Medulla oblongata (tissue), 1 donor: Measurements from ENCODE around the gene TMEM184C.

Experiments
- DNase-seq: peaks from one replicate; pipeline ENCODE4 v3.0.0-alpha.2; 2015; ENCODE audit errors: extremely low spot score

TMEM184C gene

GRCh38 chr4:147599769-147600168, 17.4 kb upstream of the TMEM184C start:
- DNase-seq = no peak

GRCh38 chr4:147605499-147605898, 11.7 kb upstream of the TMEM184C start:
- no peak for DNase-seq

GRCh38 chr4:147607471-147607870, 9.7 kb upstream of the TMEM184C start:
- no peak for DNase-seq

GRCh38 chr4:147610686-147611085, 6.5 kb upstream of the TMEM184C start:
- no peak for DNase-seq

- no peak for DNase-seq
These were observed 386 bp upstream of the TMEM184C start for GRCh38 chr4:147616849-147617172.

- DNase-seq = peak; percentile 13
These were observed 869 bp downstream of the TMEM184C start for GRCh38 chr4:147617841-147618691.

GRCh38 chr4:147620315-147620714, 3.1 kb downstream of the TMEM184C start:
- DNase-seq = no peak

GRCh38 chr4:147625733-147626132, 8.5 kb downstream of the TMEM184C start:
- DNase-seq = no peak

- no peak for DNase-seq
These were observed 9.7 kb downstream of the TMEM184C start for GRCh38 chr4:147626903-147627302.

GRCh38 chr4:147628415-147628814, 11.2 kb downstream of the TMEM184C start:
- DNase-seq = no peak

GRCh38 chr4:147629783-147630730, 12.9 kb downstream of the TMEM184C start:
- DNase-seq = no peak

GRCh38 chr4:147633113-147633512, 15.9 kb downstream of the TMEM184C start:
- no peak for DNase-seq

- no peak for DNase-seq
These were observed 16.4 kb downstream of the TMEM184C start for GRCh38 chr4:147633643-147634042.

- DNase-seq = no peak
These were observed 18.2 kb downstream of the TMEM184C start for GRCh38 chr4:147635348-147635747.

GRCh38 chr4:147638365-147638764, 21.2 kb downstream of the TMEM184C start:
- no peak for DNase-seq

- no peak for DNase-seq
These were observed 21.7 kb downstream of the TMEM184C start for GRCh38 chr4:147638942-147639341.

GRCh38 chr4:147639388-147639787, 22.2 kb downstream of the TMEM184C start:
- no peak for DNase-seq

- no peak for DNase-seq
These were observed 23.1 kb downstream of the TMEM184C start for GRCh38 chr4:147640331-147640730.

- DNase-seq = no peak
These were observed 26.4 kb downstream of the TMEM184C start for GRCh38 chr4:147643616-147644015.

GRCh38 chr4:147644471-147644870, 27.3 kb downstream of the TMEM184C start:
- DNase-seq = no peak

- DNase-seq = no peak
These were observed 27.9 kb downstream of the TMEM184C start for GRCh38 chr4:147645099-147645498.

GRCh38 chr4:147648656-147649055, 31.5 kb downstream of the TMEM184C start:
- DNase-seq = no peak

- no peak for DNase-seq
These were observed 34.4 kb downstream of the TMEM184C start for GRCh38 chr4:147651563-147651962.
